GM20000 (cell line): Measurements from ENCODE around the gene ZBTB40.

Experiments used
- DNase-seq: peaks from one replicate; pipeline ENCODE4 v3.0.0; 2012; ENCODE audit warnings: low spot score
- CTCF ChIP-seq: IDR thresholded peaks from 2 replicates; pipeline ENCODE4 v1.5.1; 2012; ENCODE audit warnings: mild to moderate bottlenecking, control low read depth; ENCODE audit errors: extremely low read depth, missing control alignments

Gene ZBTB40

GRCh38 chr1:22487781-22488180 lies 36.1 kb downstream of the ZBTB40 start:
- DNase-seq, result no peak
- TF ChIP-seq CTCF, result no peak

- TF ChIP-seq CTCF, result no peak
- no peak for DNase-seq
These were observed 36.7 kb downstream of the ZBTB40 start for GRCh38 chr1:22488319-22488718.

- no peak for DNase-seq
- no peak for TF ChIP-seq CTCF
These were observed 37.6 kb downstream of the ZBTB40 start for GRCh38 chr1:22489278-22489677.

GRCh38 chr1:22489823-22490222 lies 38.2 kb downstream of the ZBTB40 start:
- TF ChIP-seq CTCF, result no peak
- DNase-seq, result no peak

- DNase-seq, result no peak
- TF ChIP-seq CTCF, result no peak
These were observed 38.7 kb downstream of the ZBTB40 start for GRCh38 chr1:22490309-22490708.

- TF ChIP-seq CTCF, result no peak
- no peak for DNase-seq
These were observed 40.5 kb downstream of the ZBTB40 start for GRCh38 chr1:22491995-22492715.

- TF ChIP-seq CTCF, result no peak
- no peak for DNase-seq
These were observed 42.5 kb downstream of the ZBTB40 start for GRCh38 chr1:22494144-22494543.
